GM12873 (cell line): ENCODE results near the gene ACSF2.

Experiments
- CTCF ChIP-seq: IDR thresholded peaks from 2 replicates; pipeline ENCODE4 v1.5.1; 2012; ENCODE audit warnings: low read depth, mild to moderate bottlenecking, moderate library complexity, low read length, control low read depth; ENCODE audit not compliant: insufficient read depth; ENCODE audit errors: missing control alignments

ACSF2 gene

GRCh38 chr17:50517504-50518383 is 91.7 kb downstream of the ACSF2 start:
- no peak for TF ChIP-seq CTCF

GRCh38 chr17:50518384-50519023 is 92.5 kb downstream of the ACSF2 start:
- TF ChIP-seq CTCF = no peak

GRCh38 chr17:50519141-50519834 is 93.3 kb downstream of the ACSF2 start:
- no peak for TF ChIP-seq CTCF

- no peak for TF ChIP-seq CTCF
Observed at GRCh38 chr17:50520483-50520882, 94.5 kb downstream of the ACSF2 start.

- TF ChIP-seq CTCF = no peak
Observed at GRCh38 chr17:50521514-50521913, 95.5 kb downstream of the ACSF2 start.

- no peak for TF ChIP-seq CTCF
Observed at GRCh38 chr17:50522766-50523165, 96.7 kb downstream of the ACSF2 start.

- TF ChIP-seq CTCF = no peak
Observed at GRCh38 chr17:50523208-50523607, 97.2 kb downstream of the ACSF2 start.
